ENCODE results near the gene C16orf95.

The C16orf95 gene

GRCh38 chr16:87278191-87279093, 38.8 kb downstream of the C16orf95 start:
- TF ChIP-seq GATA3 (IDR thresholded peaks at IDR 0.05; ENCODE audit: low read depth, low read length) (no peak), GATA2 (IDR thresholded peaks at IDR 0.05; ENCODE audit: low read depth, low read length) (no peak)

DNA sequence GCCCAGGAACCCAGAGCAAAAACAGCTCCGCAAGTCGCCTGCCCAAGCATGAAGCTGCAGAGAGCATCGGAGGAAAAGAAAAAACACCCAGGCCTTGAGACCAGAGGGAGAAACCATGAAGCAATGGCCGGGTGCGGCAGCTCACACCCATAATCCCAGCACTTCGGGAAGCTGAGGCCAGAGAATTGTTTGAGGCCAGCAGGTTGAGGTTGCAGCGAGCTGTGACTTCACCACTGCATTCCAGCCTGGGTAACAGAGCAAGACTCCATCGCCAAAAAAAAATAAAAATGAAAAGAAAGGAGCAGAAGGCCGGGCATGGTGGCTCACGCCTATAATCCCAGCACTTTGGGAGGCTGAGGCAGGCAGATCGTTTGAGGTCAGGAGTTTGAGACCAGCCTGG, 40.3 kb downstream of the C16orf95 start:
- TF ChIP-seq GATA2 (IDR thresholded peaks at IDR 0.05; ENCODE audit: low read depth, low read length), result no peak
- TF ChIP-seq GATA3 (IDR thresholded peaks at IDR 0.05; ENCODE audit: low read depth, low read length), result no peak

GRCh38 chr16:87276091-87276701, 41.0 kb downstream of the C16orf95 start:
- TF ChIP-seq GATA2 (IDR thresholded peaks at IDR 0.05; ENCODE audit: low read depth, low read length), result no peak
- no peak for TF ChIP-seq GATA3 (IDR thresholded peaks at IDR 0.05; ENCODE audit: low read depth, low read length)

- TF ChIP-seq GATA3 (IDR thresholded peaks at IDR 0.05; ENCODE audit: low read depth, low read length) (no peak), GATA2 (IDR thresholded peaks at IDR 0.05; ENCODE audit: low read depth, low read length) (no peak)
These were observed 42.4 kb downstream of the C16orf95 start for GRCh38 chr16:87274794-87275193.

- no peak for TF ChIP-seq GATA2 (IDR thresholded peaks at IDR 0.05; ENCODE audit: low read depth, low read length)
- no peak for TF ChIP-seq GATA3 (IDR thresholded peaks at IDR 0.05; ENCODE audit: low read depth, low read length)
These were observed 43.6 kb downstream of the C16orf95 start for GRCh38 chr16:87273471-87274030.

- TF ChIP-seq GATA3 (IDR thresholded peaks at IDR 0.05; ENCODE audit: low read depth, low read length) (no peak), GATA2 (IDR thresholded peaks at IDR 0.05; ENCODE audit: low read depth, low read length) (no peak)
These were observed 45.9 kb downstream of the C16orf95 start for GRCh38 chr16:87271256-87271655.

DNA sequence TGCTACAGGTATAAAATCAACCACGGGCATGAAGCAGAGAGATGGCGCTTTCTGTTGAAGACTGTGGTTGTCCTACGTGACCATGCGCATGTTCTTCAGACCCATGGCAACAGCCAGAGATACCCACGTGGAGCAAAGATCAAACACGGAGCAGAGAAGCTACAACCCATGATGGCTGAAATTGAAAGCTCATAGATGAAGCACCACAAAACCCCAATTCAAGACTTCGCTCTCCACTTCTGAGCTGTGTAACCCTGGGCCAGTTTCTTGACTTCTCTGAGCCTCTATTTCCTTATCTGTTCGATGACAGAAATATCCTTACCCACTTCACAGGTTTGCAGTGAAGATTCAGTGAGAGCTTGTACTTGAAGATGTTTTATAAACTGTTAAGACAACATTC, 49.6 kb downstream of the C16orf95 start:
- TF ChIP-seq GATA2 (IDR thresholded peaks at IDR 0.05; ENCODE audit: low read depth, low read length), result no peak
- no peak for TF ChIP-seq GATA3 (IDR thresholded peaks at IDR 0.05; ENCODE audit: low read depth, low read length)

GRCh38 chr16:87266846-87267245, 50.3 kb downstream of the C16orf95 start:
- no peak for TF ChIP-seq GATA3 (IDR thresholded peaks at IDR 0.05; ENCODE audit: low read depth, low read length)
- no peak for TF ChIP-seq GATA2 (IDR thresholded peaks at IDR 0.05; ENCODE audit: low read depth, low read length)

GRCh38 chr16:87265261-87265660, 51.9 kb downstream of the C16orf95 start:
- TF ChIP-seq GATA3 (IDR thresholded peaks at IDR 0.05; ENCODE audit: low read depth, low read length) (no peak), GATA2 (IDR thresholded peaks at IDR 0.05; ENCODE audit: low read depth, low read length) (no peak)

- TF ChIP-seq GATA3 (IDR thresholded peaks at IDR 0.05; ENCODE audit: low read depth, low read length), result no peak
- TF ChIP-seq GATA2 (IDR thresholded peaks at IDR 0.05; ENCODE audit: low read depth, low read length), result no peak
These were observed 52.6 kb downstream of the C16orf95 start for GRCh38 chr16:87264634-87265033.

- no peak for TF ChIP-seq GATA2 (IDR thresholded peaks at IDR 0.05; ENCODE audit: low read depth, low read length)
- no peak for TF ChIP-seq GATA3 (IDR thresholded peaks at IDR 0.05; ENCODE audit: low read depth, low read length)
These were observed 53.7 kb downstream of the C16orf95 start for GRCh38 chr16:87263418-87264052.

DNA sequence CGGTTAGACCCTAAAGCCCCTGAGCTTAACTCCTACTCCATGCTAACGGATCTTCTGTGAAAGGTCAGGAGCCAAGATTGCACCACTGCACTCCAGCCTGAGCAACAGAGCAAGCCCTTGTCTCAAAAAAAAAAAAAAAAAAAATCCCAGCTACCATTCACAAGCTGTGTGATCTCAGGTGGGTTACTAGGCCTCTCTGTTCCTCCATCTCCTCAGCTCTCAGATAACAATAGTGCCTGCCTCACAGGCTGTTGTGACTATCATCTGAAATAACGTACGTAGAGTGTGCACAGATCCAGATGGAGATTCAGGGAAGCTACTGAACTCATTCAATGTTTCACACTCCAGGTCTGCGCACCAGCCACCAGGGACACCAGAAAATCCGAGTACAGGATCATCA, 57.8 kb downstream of the C16orf95 start:
- TF ChIP-seq GATA2 (IDR thresholded peaks at IDR 0.05; ENCODE audit: low read depth, low read length), result no peak

- no peak for TF ChIP-seq GATA2 (IDR thresholded peaks at IDR 0.05; ENCODE audit: low read depth, low read length)
- TF ChIP-seq GATA3 (IDR thresholded peaks at IDR 0.05; ENCODE audit: low read depth, low read length), result no peak
These were observed 61.3 kb downstream of the C16orf95 start for GRCh38 chr16:87255866-87256265.

DNA sequence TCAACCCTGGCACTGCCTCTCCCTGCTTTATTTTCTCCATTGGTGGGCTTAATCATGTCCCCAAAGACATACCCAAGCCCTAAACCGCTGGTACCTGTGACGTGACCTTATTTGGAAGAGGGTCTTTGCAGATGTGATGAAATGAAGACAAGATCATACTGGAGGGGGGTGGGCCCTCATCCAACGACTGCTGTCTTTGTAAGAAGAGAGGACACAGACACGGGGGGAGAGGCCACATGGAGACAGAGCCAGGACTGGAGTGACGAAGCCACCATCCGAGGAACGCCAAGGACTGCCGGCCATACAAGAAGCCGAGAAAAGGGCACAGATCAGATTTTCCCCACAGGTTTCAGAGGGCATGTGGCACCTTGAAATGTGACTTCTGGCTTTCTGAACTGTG, 62.5 kb downstream of the C16orf95 start:
- TF ChIP-seq GATA2 (IDR thresholded peaks at IDR 0.05; ENCODE audit: low read depth, low read length) (no peak), GATA3 (IDR thresholded peaks at IDR 0.05; ENCODE audit: low read depth, low read length) (no peak)
